PFSK-1 (cell line): ENCODE results near the gene NAXD.

ENCODE experiments used
- FOXP2 ChIP-seq: optimal IDR thresholded peaks from 2 replicates; pipeline ENCODE3; 2011; ENCODE audit warnings: borderline replicate concordance, control low read depth, inconsistent platforms; ENCODE audit not compliant: insufficient read depth; ENCODE audit errors: extremely low read length, extremely low read depth
- POLR2AphosphoS5 ChIP-seq: IDR thresholded peaks from 2 replicates; pipeline ENCODE4 v1.6.1; 2012; ENCODE audit warnings: low read depth, mild to moderate bottlenecking, control low read depth, low read length, moderate library complexity
- REST ChIP-seq, 2 experiments: IDR thresholded peaks; 2 replicates each; pipeline versions ENCODE4 v1.6.1 to v1.8.0; 2011 to 2012; ENCODE audit warnings: low read depth in 2 of 2, low read length in 2 of 2, control low read depth in 1 of 2, inconsistent platforms in 1 of 2, mild to moderate bottlenecking in 1 of 2, moderate library complexity in 1 of 2; ENCODE audit not compliant: insufficient read depth in 1 of 2
- SIN3A ChIP-seq: IDR thresholded peaks from 2 replicates; pipeline ENCODE4 v1.6.1; 2012; ENCODE audit warnings: mild to moderate bottlenecking, low read length, moderate library complexity, borderline replicate concordance; ENCODE audit not compliant: insufficient read depth
- TAF1 ChIP-seq: IDR thresholded peaks from 2 replicates; pipeline ENCODE4 v1.6.1; 2012; ENCODE audit warnings: low read length, control low read depth, borderline replicate concordance; ENCODE audit not compliant: insufficient read depth

The NAXD gene

GRCh38 chr13:110582421-110582954 lies 32.9 kb upstream of the NAXD start:
- TF ChIP-seq POLR2AphosphoS5 (no peak), TAF1 (no peak), SIN3A (no peak), REST (IDR thresholded peaks at IDR 0.05; ENCODE audit: insufficient read depth in 1 of 2, low read depth in 2 of 2, low read length in 2 of 2) (no peak), FOXP2 (no peak)

DNA sequence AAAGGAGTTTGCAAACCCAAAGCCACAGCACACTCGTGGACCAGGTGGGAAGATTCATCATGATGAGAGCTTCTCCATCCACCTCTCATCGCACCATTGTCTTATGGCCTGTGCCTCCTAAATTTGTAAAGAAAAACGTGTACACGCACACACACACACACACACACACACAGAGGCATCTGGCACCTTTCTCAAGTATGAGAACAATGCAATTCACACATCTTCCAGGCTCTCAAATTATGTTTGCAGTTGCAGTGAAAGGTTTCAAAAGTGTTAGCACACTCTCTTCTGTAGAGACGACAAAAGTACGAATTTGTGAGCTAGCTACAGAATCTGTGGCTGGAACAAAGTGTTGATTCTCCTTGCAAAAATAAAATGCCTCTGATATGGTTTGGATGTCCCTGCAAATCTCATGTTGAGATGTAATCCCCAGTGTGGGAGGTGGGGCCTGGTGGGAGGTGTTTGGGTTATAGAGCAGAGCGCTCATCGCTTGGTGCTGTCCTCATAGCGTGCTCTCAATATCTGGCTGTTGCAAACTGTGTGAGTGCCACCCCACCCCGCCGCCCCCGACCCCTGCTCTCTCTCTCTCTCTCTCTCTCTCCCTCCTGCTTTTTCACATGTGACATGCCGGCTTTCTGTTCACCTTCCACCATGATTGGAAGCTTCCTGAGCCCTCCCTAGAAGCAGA lies 32.0 kb upstream of the NAXD start:
- TF ChIP-seq POLR2AphosphoS5 (no peak), REST (IDR thresholded peaks at IDR 0.05; ENCODE audit: insufficient read depth in 1 of 2, low read depth in 2 of 2, low read length in 2 of 2) (no peak)

DNA sequence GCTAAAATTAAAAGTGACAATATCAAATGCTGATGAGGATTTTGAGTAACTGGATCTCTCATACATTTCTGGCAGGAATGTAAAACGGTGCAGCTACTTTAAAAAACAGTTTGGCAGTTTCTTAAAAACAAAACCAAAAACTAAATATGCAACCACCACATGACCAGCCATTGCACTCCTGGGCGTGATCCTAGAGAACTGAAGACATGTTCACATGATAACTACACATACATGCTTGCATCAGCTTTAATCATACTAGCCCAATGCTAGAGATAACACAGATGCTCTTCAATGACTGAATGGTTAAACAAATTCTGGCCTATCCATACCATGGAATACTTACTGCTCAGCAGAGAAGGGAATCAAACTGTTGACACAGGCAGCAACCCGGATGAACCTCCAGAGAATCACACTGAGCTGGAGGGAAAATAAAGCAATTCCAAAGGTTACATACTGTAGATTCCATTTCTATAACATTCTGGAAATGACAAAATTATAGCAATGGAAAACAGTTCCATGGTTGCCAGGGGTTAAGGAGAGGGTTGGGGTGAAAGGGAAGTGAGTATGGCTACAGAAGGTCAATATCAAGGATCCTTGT lies 25.5 kb upstream of the NAXD start:
- TF ChIP-seq POLR2AphosphoS5 (no peak), SIN3A (no peak), TAF1 (no peak), REST (IDR thresholded peaks at IDR 0.05; ENCODE audit: insufficient read depth in 1 of 2, low read depth in 2 of 2, low read length in 2 of 2) (no peak), FOXP2 (no peak)

DNA sequence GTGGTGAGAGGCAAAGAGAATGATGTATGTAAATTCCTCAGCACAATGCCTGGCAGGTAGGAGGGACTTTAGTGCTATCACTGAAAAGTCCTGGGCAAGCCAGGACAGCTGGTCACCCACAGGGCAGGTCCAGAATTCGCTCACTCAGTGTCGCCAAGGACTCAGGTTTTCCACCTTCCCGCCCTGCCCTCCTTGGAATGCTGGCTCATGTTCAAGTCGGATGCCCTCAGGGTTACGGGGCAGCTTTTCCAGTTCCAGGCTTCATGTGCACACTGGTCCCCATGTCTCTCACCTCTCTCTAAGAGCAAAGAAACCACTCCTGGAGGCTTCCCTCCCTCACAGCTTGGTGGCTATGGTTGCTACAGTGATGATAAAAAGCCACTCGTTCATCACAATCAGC lies 24.8 kb upstream of the NAXD start:
- no peak for TF ChIP-seq FOXP2
- no peak for TF ChIP-seq SIN3A
- no peak for TF ChIP-seq POLR2AphosphoS5
- TF ChIP-seq TAF1: no peak
- no peak for TF ChIP-seq REST (IDR thresholded peaks at IDR 0.05; ENCODE audit: insufficient read depth in 1 of 2, low read depth in 2 of 2, low read length in 2 of 2)

DNA sequence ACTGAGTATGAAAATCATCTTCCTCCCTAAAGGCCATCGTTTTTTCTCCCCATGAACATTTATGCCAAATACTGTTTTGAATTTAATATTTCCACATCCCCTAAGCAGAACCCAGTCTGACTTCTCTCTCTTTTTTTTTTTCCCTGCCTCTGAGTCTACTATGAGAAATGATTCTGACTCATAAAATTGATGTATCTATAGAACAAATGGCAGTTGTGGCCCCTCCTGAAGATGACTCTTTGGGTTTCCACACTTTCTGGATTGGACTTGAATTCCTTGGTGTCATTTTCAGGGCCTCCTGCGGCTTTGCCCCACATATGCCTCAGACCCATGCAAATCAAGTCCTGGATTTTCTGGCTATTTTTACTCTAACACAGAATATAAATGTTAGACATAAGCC lies 22.7 kb upstream of the NAXD start:
- TF ChIP-seq SIN3A: no peak
- no peak for TF ChIP-seq REST (IDR thresholded peaks at IDR 0.05; ENCODE audit: insufficient read depth in 1 of 2, low read depth in 2 of 2, low read length in 2 of 2)
- no peak for TF ChIP-seq TAF1
- no peak for TF ChIP-seq POLR2AphosphoS5
- no peak for TF ChIP-seq FOXP2
